Measurements from ENCODE around the gene TRPM8. TPM values are rescaled to one million over a fixed set of nuclear protein-coding genes. Genes with fewer than 3 reads are reported as not detected.

The TRPM8 gene
- total and polyA plus RNA-seq, 2 experiments from 2014 or later = 0.11 to 0.14 TPM

- no peak for TF ChIP-seq ZNF462 (CRISPR knock-in tag; IDR thresholded peaks at IDR 0.05)
- no peak for TF ChIP-seq POLR2AphosphoS5 (IDR thresholded peaks at IDR 0.05; ENCODE audit: low read depth)
- TF ChIP-seq CTCF (conservative IDR thresholded peaks at IDR 0.05; ENCODE audit: low read depth in 2 of 2) = no peak
These were observed 105.3 kb downstream of the TRPM8 start (continued) for GRCh38 chr2:234022424-234022823.

- Mint-ChIP-seq H3K9me3 (peaks cover 33% of the 10 kb centered on the region), H3K27ac (no peak overlapping the region), H3K36me3 (ENCODE audit: low read depth) (peaks cover 9% of the 10 kb centered on the region), H3K27me3 (ENCODE audit: insufficient read depth, low read depth, poor library complexity) (no peaks in the 10 kb centered on the region), H3K4me3 (no peak overlapping the region), H3K4me1 (no peaks in the 10 kb centered on the region; the same call in 2 of the 3 replicates)
- no peak for ATAC-seq
- no peaks in the 10 kb centered on the region for H3K79me2 ChIP-seq (replicated peaks; ENCODE audit: insufficient read depth)
- H3K4me2 ChIP-seq = no peak overlapping the region
- no peaks in the 10 kb centered on the region; the same call in 1 of the 2 replicates for H3K36me3 ChIP-seq (ENCODE audit: insufficient read depth)
- H3K9me2 ChIP-seq (ENCODE audit: insufficient read depth) = 0 out of 2 replicates have a peak, but pooled peaks cover 5% of the 10 kb centered on the region
- H3K27me3 ChIP-seq (ENCODE audit: insufficient read depth) = no peaks in the 10 kb centered on the region
- no peak overlapping the region for H2AFZ ChIP-seq
- H3K4me3 ChIP-seq = no peak overlapping the region
- H3F3A ChIP-seq (replicated peaks; ENCODE audit: low read depth) = no peaks in the 10 kb centered on the region
- no peaks in the 10 kb centered on the region for H3K4me1 ChIP-seq (ENCODE audit: insufficient read depth)
- no peak overlapping the region for H3K27ac ChIP-seq (ENCODE audit: low read depth)
- DNase-seq (ENCODE audit: low spot score) = no peak
- H4K20me1 ChIP-seq (replicated peaks; ENCODE audit: insufficient read depth) = no peaks in the 10 kb centered on the region
- no peak for TF ChIP-seq ZNF114 (CRISPR knock-in tag; IDR thresholded peaks at IDR 0.05)
- TF ChIP-seq POLR2AphosphoS5 (IDR thresholded peaks at IDR 0.05; ENCODE audit: low read depth) = no peak
- TF ChIP-seq ZNF331 (CRISPR knock-in tag; IDR thresholded peaks at IDR 0.05; ENCODE audit: low read depth) = no peak
- no peak for TF ChIP-seq EZH2phosphoT487 (IDR thresholded peaks at IDR 0.05; ENCODE audit: unreplicated experiment)
- no peak for TF ChIP-seq ETS1 (IDR thresholded peaks at IDR 0.05)
- TF ChIP-seq EZH2 (IDR thresholded peaks at IDR 0.05; ENCODE audit: low read depth, unreplicated experiment) = no peak
- no peak for TF ChIP-seq STAT1 (IDR thresholded peaks at IDR 0.05; ENCODE audit: unreplicated experiment)
These were observed 107.1 kb downstream of the TRPM8 start for GRCh38 chr2:234024304-234024703.

Data from GM23338 (cell line).